Activated T-cell treated with anti-CD3 and anti-CD28 coated beads, Interleukin-2, amount 50 U/mL, for 1 hour (primary cell): Measurements from ENCODE around the gene OR5D16.
"Not testable (repeated sequence)": the region's sequence is repeated elsewhere in the genome, so short reads cannot be mapped to it uniquely, and the experiment has no call there.

ENCODE experiments used
- DNase-seq: peaks from one replicate; pipeline ENCODE4 v3.0.0-alpha.2; 2020

The OR5D16 gene

DNA sequence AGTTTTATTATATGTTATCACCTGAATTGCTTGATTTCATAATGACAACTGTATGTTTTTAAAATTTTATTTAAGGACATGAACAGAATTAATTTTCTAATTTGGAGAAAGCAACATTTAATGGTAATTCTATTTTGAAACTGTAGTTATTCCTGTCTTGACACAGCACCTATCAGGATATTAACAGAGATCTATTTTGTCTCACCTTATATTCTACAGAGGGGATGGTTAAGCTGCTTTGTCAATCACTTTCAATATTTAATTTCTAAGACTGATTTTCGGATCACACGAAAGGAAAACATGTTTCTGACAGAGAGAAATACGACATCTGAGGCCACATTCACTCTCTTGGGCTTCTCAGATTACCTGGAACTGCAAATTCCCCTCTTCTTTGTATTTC lies at the start of gene OR5D16:
TSS of gene OR5D16 (plus strand) at position 301 of the 400 bp plus-strand sequence. CDS start at position 301, 0 bp downstream.
- no peak for DNase-seq

GRCh38 chr11:55791606-55792005 lies 46.9 kb upstream of the OR5D16 start:
- no peak for DNase-seq

GRCh38 chr11:55793321-55793720 lies 45.2 kb upstream of the OR5D16 start:
- DNase-seq = no peak

GRCh38 chr11:55795256-55795655 lies 43.3 kb upstream of the OR5D16 start, which contains the start of gene OR5D14:
Gene OR5D14 (plus strand): TSS chr11:55795556. CDS start chr11:55795556, 0 bp downstream.
- no peak for DNase-seq

DNA sequence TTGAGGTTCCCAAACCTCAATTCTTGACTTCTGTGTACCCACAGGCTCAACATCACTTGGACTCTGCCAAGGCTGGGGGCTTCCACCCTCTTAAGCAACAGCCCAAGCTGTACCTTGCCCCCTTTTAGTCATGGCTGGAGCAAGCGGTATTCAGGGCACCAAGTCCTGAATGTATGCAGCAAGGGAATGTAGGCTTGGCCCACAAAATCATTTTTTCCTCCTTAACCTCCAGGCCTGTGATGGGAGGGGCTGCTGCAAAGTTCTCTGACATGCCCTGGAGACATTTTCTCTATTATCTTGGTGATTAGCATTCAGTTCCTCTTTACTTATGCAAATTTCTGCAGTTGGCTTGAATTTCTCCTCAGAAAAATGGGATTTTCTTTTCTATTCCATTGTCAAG lies 32.3 kb upstream of the OR5D16 start:
- no peak for DNase-seq

GRCh38 chr11:55811067-55811466 lies 27.5 kb upstream of the OR5D16 start, which contains the start of gene OR5L1:
Gene OR5L1 (plus strand): TSS chr11:55811367. CDS start chr11:55811467, 100 bp downstream.
- DNase-seq = no peak

- DNase-seq = no peak
Measured at GRCh38 chr11:55819330-55819729, 19.2 kb upstream of the OR5D16 start, which contains the start of gene OR5D18. Gene OR5D18 (plus strand): TSS chr11:55819630. CDS start chr11:55819630, 0 bp downstream.

- DNase-seq = no peak
Measured at GRCh38 chr11:55826919-55827318, 11.6 kb upstream of the OR5D16 start, which contains the start of gene OR5L2. Gene OR5L2 (plus strand): TSS chr11:55827219. CDS start chr11:55827219, 0 bp downstream.

- DNase-seq = no peak
Measured at GRCh38 chr11:55847453-55847852, 8.9 kb downstream of the OR5D16 start.

- no peak for DNase-seq
Measured at GRCh38 chr11:55849037-55849436, 10.5 kb downstream of the OR5D16 start.

- no peak for DNase-seq
Measured at GRCh38 chr11:55852141-55852540, 13.6 kb downstream of the OR5D16 start.

- DNase-seq = no peak
Measured at GRCh38 chr11:55854704-55855103, 16.2 kb downstream of the OR5D16 start.

DNA sequence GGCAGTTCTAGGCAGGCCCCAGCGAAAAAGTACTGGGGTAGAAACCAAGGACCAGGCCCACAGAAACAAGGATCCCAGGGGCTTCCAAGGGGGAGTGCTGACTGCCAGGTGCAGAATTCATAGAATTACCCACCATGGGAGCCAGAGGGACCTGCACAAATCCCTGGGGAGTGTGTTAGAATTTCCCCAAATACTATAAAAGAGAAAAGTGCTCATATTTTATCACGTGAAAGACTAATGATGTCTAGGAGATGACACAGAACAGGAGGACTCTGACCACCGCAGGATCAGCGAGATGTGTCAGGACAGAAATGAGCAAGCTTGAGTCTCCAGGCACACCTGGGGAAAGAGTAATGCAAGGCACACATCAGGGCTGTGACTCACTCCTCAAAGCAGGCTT lies 28.8 kb downstream of the OR5D16 start:
- not testable (repeated sequence) for DNase-seq

GRCh38 chr11:55872731-55873130 lies 34.2 kb downstream of the OR5D16 start:
- not testable (repeated sequence) for DNase-seq

DNA sequence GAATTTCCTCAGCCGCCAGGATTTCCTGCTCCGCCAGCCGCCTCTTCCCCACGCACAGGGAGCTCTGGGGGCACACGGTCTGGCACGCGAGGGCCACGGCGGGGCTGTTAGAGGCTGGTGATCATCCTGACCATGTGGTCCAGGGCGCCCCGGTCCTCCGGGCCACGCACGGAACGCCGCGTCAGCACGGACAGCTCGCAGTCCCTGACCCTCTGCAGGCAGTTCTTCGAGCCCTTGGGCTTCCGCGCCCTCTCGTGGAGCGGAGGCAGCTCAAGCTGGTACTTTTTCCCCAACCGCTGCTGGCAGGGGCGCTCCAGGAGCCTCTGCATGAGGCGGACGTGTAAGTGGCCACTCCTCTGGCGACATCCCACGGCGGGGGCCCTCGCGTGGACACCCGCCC lies 34.6 kb downstream of the OR5D16 start:
- not testable (repeated sequence) for DNase-seq

GRCh38 chr11:55882997-55883396 lies 44.4 kb downstream of the OR5D16 start, which contains the start of gene TRIM51:
Gene TRIM51 (plus strand): TSS chr11:55883297. CDS start chr11:55885429, 2,132 bp downstream.
- DNase-seq = not testable (repeated sequence)

DNA sequence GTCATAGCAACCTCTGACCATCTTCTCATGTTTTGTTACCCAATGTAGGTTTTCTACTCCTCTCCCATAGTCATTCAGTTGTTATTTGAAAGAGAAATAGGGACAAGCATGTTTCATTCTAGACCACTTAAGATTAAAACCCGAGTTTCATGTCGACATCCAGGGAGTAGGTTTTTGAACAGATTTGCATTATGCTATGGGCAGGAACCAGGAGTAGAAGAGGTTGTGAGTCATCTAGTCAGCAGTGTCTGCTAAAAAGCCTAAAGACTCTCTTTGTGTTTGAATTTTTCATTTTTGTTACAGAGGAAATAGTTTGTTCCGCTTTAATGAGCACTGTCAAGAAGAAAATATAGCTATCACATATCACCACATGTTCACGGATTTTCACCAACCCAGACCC lies 46.4 kb downstream of the OR5D16 start:
- not testable (repeated sequence) for DNase-seq

GRCh38 chr11:55885481-55885880 lies 46.9 kb downstream of the OR5D16 start:
- not testable (repeated sequence) for DNase-seq
